GM12878 (cell line): ENCODE results near the gene WWOX. TPM values are rescaled to one million over a fixed set of nuclear protein-coding genes. Genes with fewer than 3 reads are reported as not detected.

ENCODE experiments used
- CTCF ChIP-seq, 3 experiments: IDR thresholded peaks in 2 of 3; conservative IDR thresholded peaks in 1 of 3; 2 replicates each; pipeline ENCODE4 v1.5.1; 2011; ENCODE audit warnings: low read depth in 3 of 3, low read length in 3 of 3, mild to moderate bottlenecking in 3 of 3, control low read depth in 2 of 3, moderate library complexity in 2 of 3, inconsistent platforms in 1 of 3, mixed read lengths in 1 of 3; ENCODE audit not compliant: control insufficient read depth in 2 of 3, insufficient read depth in 1 of 3; ENCODE audit errors: extremely low read depth in 1 of 3
- ESRRA ChIP-seq: IDR thresholded peaks from 2 replicates; pipeline ENCODE4 v1.6.1; 2012; ENCODE audit warnings: mild to moderate bottlenecking, low read length, improper control_type of control experiment
- polyA plus RNA-seq, 11 experiments: library from polyadenylated mRNA; depleted of rRNA in 4 of 11; unstranded in 6 of 11; stranded (reverse) in 5 of 11; fragments of >200 nt; fragmentation: Nextera tagmentation in 4 of 11; fragmentation: Illumina TruSeq in 1 of 11; extraction: Ambion mirVana in 4 of 11; extraction: Trizol in 1 of 11; gene quantifications; 1 replicate in 1 of 11; 2 replicates in 10 of 11; pipeline versions ENCODE4 v1.2.1 to v1.2.3, GENCODE V29; 2011 to 2016; ENCODE audit warnings: inconsistent platforms in 2 of 11, missing spikeins in 2 of 11, low read depth in 1 of 11
- total RNA-seq, 4 experiments: library from RNA; depleted of rRNA in 3 of 4; stranded (reverse); fragments of >200 nt in 3 of 4; fragmentation: Illumina TruSeq in 1 of 4; extraction: Trizol in 1 of 4; gene quantifications; 2 replicates each; pipeline versions ENCODE4 v1.2.1 to v1.2.3, GENCODE V29; 2013 to 2021
- TF ChIP-seq, protein P1 (sequence below): fragments of 450-650 bp; IDR thresholded peaks from 2 replicates; pipeline ENCODE4 v1.6.1; 2017; ENCODE audit warnings: mild to moderate bottlenecking
- TF ChIP-seq, protein P2 (sequence below): IDR thresholded peaks from 2 replicates; pipeline ENCODE4 v1.6.1; 2012; ENCODE audit warnings: low read length, inconsistent platforms
- TF ChIP-seq, protein P3 (sequence below): IDR thresholded peaks from 2 replicates; pipeline ENCODE4 v1.6.1; 2012; ENCODE audit warnings: low read depth, low read length, improper control_type of control experiment

WWOX gene
- total and polyA plus RNA-seq, 10 of the 15 experiments (the other 5 are each of a cell fraction or from before 2014, with no cell fraction given): 2.8 to 24.4 (median 17.8) TPM

DNA sequence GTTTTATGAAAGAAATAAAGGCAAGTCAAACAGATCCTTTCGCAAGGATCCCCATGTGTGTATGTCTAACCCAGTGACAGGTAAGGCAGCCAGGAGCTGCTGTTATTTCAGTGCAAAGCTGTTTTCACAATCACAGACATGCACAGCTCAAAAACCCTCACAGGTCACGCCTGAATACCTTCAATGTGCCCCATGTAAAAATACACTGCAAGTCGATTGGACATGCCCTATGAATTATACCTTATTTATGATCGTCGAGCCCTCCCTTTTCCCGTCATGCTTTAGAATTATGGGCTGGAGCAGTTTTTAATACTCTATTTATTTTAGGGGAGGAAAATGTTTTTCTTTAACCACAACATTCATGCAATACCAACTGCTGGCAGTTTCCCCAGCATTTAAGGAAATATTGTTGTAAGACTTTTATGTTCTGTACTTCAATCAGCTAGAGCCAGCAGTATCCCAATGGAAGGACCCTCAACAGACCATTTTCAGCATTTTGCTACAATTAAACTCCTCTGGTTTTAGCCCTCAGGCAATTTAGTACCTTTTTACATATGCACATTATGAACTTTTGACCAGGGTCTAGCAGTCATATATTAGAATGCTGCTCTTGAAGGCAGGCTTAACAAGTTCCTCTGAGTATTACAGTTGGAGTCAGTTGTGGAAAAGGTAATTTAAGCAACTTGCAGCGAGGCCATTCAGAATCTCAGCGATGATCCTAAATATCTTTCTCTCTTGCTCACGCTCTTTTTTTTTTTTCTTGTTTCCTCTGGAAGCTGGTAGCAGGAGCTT is 362.2 kb downstream of the WWOX start (continued):
- no peak for TF ChIP-seq CTCF (IDR thresholded peaks at IDR 0.05 in 2 of 3, conservative IDR thresholded peaks at IDR 0.05 in 1 of 3; ENCODE audit: control insufficient read depth in 2 of 3, extremely low read depth in 1 of 3, insufficient read depth in 1 of 3, low read depth in 3 of 3, low read length in 3 of 3)
- TF ChIP-seq ESRRA: no peak
- TF ChIP-seq, protein P1, sequence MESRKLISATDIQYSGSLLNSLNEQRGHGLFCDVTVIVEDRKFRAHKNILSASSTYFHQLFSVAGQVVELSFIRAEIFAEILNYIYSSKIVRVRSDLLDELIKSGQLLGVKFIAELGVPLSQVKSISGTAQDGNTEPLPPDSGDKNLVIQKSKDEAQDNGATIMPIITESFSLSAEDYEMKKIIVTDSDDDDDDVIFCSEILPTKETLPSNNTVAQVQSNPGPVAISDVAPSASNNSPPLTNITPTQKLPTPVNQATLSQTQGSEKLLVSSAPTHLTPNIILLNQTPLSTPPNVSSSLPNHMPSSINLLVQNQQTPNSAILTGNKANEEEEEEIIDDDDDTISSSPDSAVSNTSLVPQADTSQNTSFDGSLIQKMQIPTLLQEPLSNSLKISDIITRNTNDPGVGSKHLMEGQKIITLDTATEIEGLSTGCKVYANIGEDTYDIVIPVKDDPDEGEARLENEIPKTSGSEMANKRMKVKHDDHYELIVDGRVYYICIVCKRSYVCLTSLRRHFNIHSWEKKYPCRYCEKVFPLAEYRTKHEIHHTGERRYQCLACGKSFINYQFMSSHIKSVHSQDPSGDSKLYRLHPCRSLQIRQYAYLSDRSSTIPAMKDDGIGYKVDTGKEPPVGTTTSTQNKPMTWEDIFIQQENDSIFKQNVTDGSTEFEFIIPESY: no peak
- TF ChIP-seq, protein P2, sequence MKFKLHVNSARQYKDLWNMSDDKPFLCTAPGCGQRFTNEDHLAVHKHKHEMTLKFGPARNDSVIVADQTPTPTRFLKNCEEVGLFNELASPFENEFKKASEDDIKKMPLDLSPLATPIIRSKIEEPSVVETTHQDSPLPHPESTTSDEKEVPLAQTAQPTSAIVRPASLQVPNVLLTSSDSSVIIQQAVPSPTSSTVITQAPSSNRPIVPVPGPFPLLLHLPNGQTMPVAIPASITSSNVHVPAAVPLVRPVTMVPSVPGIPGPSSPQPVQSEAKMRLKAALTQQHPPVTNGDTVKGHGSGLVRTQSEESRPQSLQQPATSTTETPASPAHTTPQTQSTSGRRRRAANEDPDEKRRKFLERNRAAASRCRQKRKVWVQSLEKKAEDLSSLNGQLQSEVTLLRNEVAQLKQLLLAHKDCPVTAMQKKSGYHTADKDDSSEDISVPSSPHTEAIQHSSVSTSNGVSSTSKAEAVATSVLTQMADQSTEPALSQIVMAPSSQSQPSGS: no peak
- TF ChIP-seq, protein P3, sequence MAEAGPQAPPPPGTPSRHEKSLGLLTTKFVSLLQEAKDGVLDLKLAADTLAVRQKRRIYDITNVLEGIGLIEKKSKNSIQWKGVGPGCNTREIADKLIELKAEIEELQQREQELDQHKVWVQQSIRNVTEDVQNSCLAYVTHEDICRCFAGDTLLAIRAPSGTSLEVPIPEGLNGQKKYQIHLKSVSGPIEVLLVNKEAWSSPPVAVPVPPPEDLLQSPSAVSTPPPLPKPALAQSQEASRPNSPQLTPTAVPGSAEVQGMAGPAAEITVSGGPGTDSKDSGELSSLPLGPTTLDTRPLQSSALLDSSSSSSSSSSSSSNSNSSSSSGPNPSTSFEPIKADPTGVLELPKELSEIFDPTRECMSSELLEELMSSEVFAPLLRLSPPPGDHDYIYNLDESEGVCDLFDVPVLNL: no peak
